Activated CD4-positive, alpha-beta memory T cell treated with anti-CD3 and anti-CD28 coated beads for 36 hours (primary cell): ENCODE data around the gene ECM2. TPM values are rescaled to one million over a fixed set of nuclear protein-coding genes. Genes with fewer than 3 reads are reported as not detected.

Experiments used
- CTCF ChIA-PET: fragments of 350-600 bp; sonication (Branson Sonifier 250); formaldehyde crosslinking; loops from one replicate; lab custom pipeline; 2021; ENCODE audit warnings: antibody characterized with exemption, inconsistent platforms; lab: Charles Lee
- POLR2A ChIA-PET: fragments of 350-600 bp; sonication (Branson Sonifier 250); formaldehyde crosslinking; loops from one replicate; lab custom pipeline; 2021; ENCODE audit warnings: antibody characterized with exemption; lab: Charles Lee
- DNase-seq: peaks from one replicate; pipeline ENCODE4 v3.0.0-alpha.2; 2020
- H3K27ac Mint-ChIP-seq: one replicate; pipeline ENCODE4 v1.8.0; 2021; ENCODE audit warnings: mixed read lengths
- H3K27me3 Mint-ChIP-seq: one replicate; pipeline ENCODE4 v1.8.0; 2021; ENCODE audit warnings: mixed read lengths
- H3K36me3 Mint-ChIP-seq: one replicate; pipeline ENCODE4 v1.8.0; 2021; ENCODE audit warnings: mixed read lengths
- H3K4me1 Mint-ChIP-seq: one replicate; pipeline ENCODE4 v1.8.0; 2021; ENCODE audit warnings: low read depth, mixed read lengths
- H3K4me3 Mint-ChIP-seq: one replicate; pipeline ENCODE4 v1.8.0; 2021; ENCODE audit warnings: mild to moderate bottlenecking, mixed read lengths
- H3K9me3 Mint-ChIP-seq: one replicate; pipeline ENCODE4 v1.8.0; 2021; ENCODE audit warnings: mixed read lengths
- intact Hi-C: fragments of 100-400 bp; cut with micrococcal nuclease; formaldehyde crosslinking; loops from one replicate; pipeline ENCODE4 v1.15.1; 2023
- total RNA-seq, 2 experiments: library from RNA; stranded (reverse); gene quantifications; one replicate each; pipeline ENCODE4 v1.2.3, GENCODE V29; 2021

Gene ECM2
- total RNA-seq, 2 experiments from 2014 or later, result not detected

DNA sequence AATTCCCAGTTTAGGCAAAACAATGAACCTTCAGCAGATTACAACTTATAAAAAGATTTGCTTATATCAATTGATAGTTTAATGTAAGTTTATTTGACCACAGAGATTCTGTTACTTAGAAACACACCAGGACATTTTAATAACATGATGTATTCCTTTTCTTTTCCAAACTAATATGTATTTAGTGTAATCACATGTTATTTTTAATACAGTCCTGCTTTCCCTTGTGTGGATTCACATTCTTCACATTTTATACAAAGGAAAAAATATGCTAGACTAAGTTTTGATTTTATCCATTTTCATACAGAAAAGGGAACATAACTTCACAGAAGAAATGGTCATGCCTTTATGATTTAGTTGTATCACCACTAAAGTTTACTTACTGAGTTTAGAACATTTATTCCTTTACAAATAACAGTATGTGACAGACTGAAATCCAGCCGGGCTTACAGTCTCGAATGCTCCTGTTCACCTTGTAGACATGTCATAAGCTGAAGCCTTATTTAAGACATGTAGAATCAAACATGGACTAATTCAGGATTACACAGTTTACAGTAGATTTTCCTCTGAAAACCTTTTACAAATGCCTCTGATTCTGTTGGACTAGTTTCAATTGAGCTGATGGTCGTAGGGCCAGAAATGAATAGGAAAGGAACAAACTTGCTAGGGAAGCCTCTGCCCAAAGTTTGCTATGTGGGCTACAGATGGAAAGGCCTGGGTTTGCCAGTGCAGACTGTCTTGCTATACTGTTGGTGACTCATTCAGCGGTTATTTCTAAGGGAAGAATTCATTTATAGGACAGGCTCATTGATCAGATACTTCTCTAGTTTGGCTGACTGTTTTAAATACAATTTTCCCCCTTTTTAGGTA, 46.9 kb downstream of the ECM2 start:
- Mint-ChIP-seq H3K4me3 (no peak overlapping the region), H3K27ac (no peak overlapping the region), H3K27me3 (no peaks in the 10 kb centered on the region), H3K9me3 (no peaks in the 10 kb centered on the region), H3K36me3 (no peaks in the 10 kb centered on the region), H3K4me1 (no peaks in the 10 kb centered on the region)
- intact Hi-C loops, result no loop called here
- ChIA-PET POLR2A (no interaction called here), CTCF (no interaction called here)
- DNase-seq, result no peak

DNA sequence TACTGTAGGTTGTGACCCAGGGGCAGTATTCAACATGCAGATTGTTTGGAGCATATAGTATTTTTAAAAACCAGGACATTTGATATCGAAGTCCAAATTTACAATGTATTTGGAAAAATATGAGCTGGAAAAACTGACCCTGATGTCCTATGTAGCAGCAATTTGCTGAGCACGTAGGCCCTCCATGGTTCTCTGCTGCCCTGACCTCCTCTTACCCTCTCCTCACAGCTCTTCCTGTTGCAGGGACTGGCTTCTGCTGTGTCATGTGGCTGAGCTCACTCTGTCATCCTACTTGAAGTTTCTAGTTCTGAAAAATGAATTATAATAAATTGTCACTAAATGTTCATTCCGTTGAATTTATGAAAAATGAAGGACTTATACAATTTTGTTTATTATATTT, 49.4 kb downstream of the ECM2 start:
- CTCF ChIA-PET, result no interaction called here
- no peaks in the 10 kb centered on the region for H3K27me3 Mint-ChIP-seq
- POLR2A ChIA-PET, result no interaction called here

DNA sequence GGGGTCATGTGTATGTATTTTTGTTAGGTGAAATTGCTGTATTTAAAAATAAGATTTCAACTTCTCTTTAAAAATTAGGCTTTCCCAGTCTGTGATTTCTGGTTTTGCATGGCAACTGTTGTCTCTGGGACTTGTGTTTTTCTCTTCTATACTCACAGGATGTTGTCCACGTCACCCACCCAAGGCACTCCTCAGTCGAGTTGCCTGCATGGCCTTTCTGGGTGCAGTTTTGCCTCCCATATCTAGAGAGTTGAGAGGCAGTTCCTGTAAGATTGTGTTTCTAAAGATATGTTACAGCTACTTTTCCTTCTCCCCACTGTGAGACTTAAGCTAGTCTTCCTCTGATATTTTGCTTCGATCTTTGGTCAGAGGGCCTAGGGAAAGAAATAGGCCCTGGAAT, 51.2 kb downstream of the ECM2 start:
- H3K4me3 Mint-ChIP-seq, result no peak overlapping the region
- CTCF ChIA-PET, result no interaction called here
- H3K36me3 Mint-ChIP-seq, result no peaks in the 10 kb centered on the region
- intact Hi-C loops, result no loop called here
- no peak for DNase-seq
- H3K27ac Mint-ChIP-seq, result no peak overlapping the region
- H3K27me3 Mint-ChIP-seq, result no peaks in the 10 kb centered on the region
- H3K9me3 Mint-ChIP-seq, result no peaks in the 10 kb centered on the region
- POLR2A ChIA-PET, result no interaction called here
- H3K4me1 Mint-ChIP-seq, result peaks cover 5% of the 10 kb centered on the region

More for the DNA sequence above, 49.4 kb downstream of the ECM2 start:
- intact Hi-C loops, result no loop called here
- no peak overlapping the region for H3K4me3 Mint-ChIP-seq
- no peaks in the 10 kb centered on the region for H3K9me3 Mint-ChIP-seq
- no peak for DNase-seq
- no peaks in the 10 kb centered on the region for H3K4me1 Mint-ChIP-seq
- H3K27ac Mint-ChIP-seq, result no peak overlapping the region
- H3K36me3 Mint-ChIP-seq, result no peaks in the 10 kb centered on the region

DNA sequence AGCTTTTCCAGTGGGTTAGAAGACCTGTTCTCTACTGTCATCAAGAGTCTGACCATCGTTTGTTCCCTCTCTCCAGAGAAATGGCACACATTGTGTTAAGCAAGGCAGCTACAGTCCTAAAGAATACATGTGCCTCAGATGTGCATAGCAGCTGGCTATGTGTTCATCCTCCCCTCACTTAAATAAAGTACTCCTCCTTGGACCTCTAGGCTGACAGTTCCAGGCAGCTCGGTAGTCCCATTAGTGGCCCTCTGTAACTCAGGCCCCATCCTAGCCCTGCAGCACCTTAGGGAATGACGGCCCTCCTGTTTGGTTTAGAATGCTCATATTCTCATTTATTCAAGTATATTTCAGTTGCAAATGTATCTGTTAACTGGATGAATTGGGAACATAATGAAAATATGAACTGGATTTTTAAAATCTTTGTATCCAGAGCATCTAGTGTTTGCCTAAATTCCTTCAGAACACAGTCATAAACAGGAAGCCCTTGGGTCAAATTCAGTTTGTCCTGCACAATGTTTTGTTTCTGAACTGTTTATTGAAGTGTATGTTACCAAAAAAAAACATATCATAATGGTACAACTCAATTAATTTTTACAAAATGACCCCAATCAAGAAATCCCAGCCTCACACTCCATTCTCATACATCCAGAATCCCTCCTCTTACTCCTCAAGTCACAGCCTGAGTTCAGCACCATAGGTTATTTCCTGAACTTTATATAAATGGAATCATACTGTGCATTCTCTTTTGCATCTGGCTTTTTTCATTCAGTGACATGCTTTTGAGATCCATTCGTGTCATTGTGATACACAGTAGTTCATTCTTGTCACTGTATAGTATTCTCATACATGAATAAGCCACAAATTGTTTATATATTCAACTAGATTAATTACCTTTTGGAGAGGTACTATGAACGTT, 51.9 kb downstream of the ECM2 start:
- no peak for DNase-seq
- intact Hi-C loops, result no loop called here
- CTCF ChIA-PET, result no interaction called here
- Mint-ChIP-seq H3K27ac (no peak overlapping the region), H3K36me3 (no peaks in the 10 kb centered on the region), H3K27me3 (no peaks in the 10 kb centered on the region), H3K9me3 (no peaks in the 10 kb centered on the region), H3K4me3 (no peak overlapping the region), H3K4me1 (peaks cover 5% of the 10 kb centered on the region)
- POLR2A ChIA-PET, result no interaction called here

DNA sequence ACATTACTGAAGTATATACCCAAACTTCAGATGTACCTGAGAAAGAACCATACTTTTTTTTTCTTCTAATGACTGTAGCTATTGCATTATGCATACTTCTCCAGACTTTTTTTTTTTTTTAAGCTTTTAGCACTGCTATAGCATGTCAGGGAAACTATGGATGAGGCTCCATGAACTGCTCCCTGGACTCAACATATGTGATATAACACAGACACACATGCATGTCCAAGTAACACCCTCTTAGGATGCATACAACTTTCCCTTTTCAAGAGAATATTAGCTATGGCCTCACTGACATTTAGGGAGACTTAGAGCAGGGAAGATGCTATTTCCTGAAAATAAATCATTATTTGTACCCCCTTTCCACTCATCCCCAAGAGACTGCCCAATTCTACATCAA, 53.0 kb downstream of the ECM2 start:
- POLR2A ChIA-PET, result interaction anchor here (0.6 kb wide), 1 partner anchor 169 kb away, joined by 3 read pairs; no protein-coding TSS in a partner anchor
- Mint-ChIP-seq H3K4me1 (peaks cover 5% of the 10 kb centered on the region), H3K4me3 (no peak overlapping the region), H3K9me3 (no peaks in the 10 kb centered on the region), H3K27me3 (no peaks in the 10 kb centered on the region), H3K36me3 (no peaks in the 10 kb centered on the region), H3K27ac (no peak overlapping the region)
- intact Hi-C loops, result no loop called here
- CTCF ChIA-PET, result no interaction called here
- no peak for DNase-seq

DNA sequence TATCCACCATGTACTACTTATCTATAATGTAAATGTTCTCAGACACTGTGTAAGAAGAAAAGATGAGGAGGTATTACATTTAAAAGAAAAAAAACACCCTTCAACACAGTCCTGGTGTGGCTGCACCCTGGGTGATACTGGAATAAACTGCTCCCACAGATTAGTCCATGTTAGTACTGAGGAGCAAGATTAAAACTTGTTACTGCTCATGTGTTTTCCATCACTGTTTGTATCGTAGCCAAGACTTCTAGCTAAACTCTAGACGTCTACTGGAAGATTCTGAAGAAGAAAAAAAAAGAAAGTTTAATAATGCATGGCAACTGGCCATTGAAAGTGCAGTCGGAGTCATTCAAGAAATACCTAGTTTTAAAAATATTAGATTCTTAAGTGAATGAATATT, 53.5 kb downstream of the ECM2 start, which contains the start of gene ASPN:
Gene ASPN, minus strand, starts transcription at position 178 of the 400 bp plus-strand sequence.
- Mint-ChIP-seq H3K4me3 (no peak within 1 kb of the TSS), H3K36me3 (no peaks in the 10 kb centered on the region), H3K9me3 (no peaks in the 10 kb centered on the region), H3K4me1 (peaks cover 5% of the 10 kb centered on the region), H3K27ac (no peak within 1 kb of the TSS), H3K27me3 (no peaks in the 10 kb centered on the region)
- CTCF ChIA-PET, result no interaction called here
- intact Hi-C loops, result no loop called here
- POLR2A ChIA-PET, result interaction anchor here (0.6 kb wide), 1 partner anchor 168 kb away, joined by 3 read pairs; no protein-coding TSS in a partner anchor
- DNase-seq, result no peak

DNA sequence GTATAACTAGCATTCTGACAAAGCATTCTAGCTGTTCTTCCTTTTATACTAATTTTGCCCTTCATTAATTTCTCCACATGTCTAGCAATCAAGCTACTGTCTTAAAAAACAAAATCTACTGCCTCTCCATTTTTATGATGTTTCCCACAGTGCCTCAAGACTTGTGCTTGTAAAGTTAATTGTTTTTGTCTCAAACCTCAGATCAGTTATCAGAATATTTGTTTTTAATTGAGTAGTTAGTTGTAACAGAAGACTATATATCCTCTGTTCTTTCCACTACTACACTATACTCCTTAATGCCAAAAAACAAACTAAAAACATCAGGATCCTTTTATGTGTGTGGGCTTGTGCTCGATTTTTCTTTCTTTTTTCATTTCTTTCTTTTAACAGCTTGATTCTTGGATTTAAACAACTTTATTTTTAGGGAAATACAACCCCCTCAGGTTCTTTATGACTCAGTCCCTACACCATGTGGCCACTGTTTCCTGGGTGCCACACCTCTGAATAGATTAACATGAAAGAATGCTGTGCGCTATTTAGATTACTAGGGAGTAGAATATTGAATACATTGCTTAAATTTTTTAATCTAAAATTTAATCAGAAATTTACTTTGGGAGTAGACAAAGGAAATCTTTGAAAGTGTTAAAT, 54.7 kb downstream of the ECM2 start:
- Mint-ChIP-seq H3K36me3 (no peaks in the 10 kb centered on the region), H3K4me1 (peaks cover 5% of the 10 kb centered on the region), H3K27ac (no peak overlapping the region), H3K9me3 (no peaks in the 10 kb centered on the region), H3K4me3 (no peak overlapping the region), H3K27me3 (no peaks in the 10 kb centered on the region)
- no peak for DNase-seq
- ChIA-PET POLR2A (no interaction called here), CTCF (no interaction called here)
- intact Hi-C loops, result no loop called here

DNA sequence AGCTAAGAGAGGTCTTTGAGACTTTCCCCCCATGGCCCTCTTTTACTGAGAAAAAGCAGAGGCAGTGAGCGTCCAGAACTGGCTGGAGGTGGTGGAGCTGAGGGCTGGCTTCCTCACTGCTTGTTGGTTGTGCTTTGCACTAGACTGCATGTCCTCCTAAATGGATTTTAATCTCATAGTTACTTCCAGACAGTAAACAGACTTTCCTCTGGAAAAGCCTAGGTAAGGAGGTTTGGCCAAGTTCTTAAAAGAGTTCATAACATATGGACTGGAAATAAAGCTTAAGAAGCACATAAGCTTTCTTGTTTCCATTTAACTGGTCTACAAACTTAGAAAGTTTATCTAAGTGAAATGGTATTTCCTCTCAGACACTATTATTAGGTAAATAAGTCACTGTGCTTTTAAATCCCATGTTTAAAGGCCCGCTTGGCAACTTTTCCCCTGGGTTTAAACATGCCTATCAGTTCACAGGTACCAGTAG, 55.5 kb downstream of the ECM2 start:
- peaks cover 5% of the 10 kb centered on the region for H3K4me1 Mint-ChIP-seq
- no peak overlapping the region for H3K4me3 Mint-ChIP-seq
- intact Hi-C loops, result no loop called here
- DNase-seq, result no peak
- no peaks in the 10 kb centered on the region for H3K36me3 Mint-ChIP-seq
- no peaks in the 10 kb centered on the region for H3K9me3 Mint-ChIP-seq
- H3K27me3 Mint-ChIP-seq, result no peaks in the 10 kb centered on the region
- ChIA-PET POLR2A (no interaction called here), CTCF (no interaction called here)
- H3K27ac Mint-ChIP-seq, result no peak overlapping the region

DNA sequence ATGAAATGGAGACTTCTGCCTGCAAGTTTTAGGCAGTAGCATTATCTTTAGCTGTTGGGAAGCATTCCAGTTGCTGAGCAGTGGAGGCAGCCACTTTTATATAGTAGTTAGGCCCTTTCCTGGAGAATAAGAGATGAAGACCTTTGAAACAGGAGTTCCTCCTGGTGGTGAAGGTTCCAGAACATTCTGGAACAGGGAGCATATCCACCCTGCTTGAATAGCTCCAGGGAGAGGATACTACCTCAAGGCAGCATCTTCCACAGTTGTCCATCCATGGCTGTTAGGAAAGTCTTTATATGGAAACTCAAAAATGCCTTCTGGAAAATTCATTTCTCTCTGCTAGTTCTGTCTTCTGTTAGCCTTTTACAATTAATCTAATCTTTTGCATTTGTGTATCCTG, 56.4 kb downstream of the ECM2 start:
- H3K4me1 Mint-ChIP-seq, result peaks cover 5% of the 10 kb centered on the region
- POLR2A ChIA-PET, result no interaction called here
- no peaks in the 10 kb centered on the region for H3K9me3 Mint-ChIP-seq
- H3K4me3 Mint-ChIP-seq, result no peak overlapping the region
- CTCF ChIA-PET, result no interaction called here
- H3K27ac Mint-ChIP-seq, result no peak overlapping the region
- H3K36me3 Mint-ChIP-seq, result no peaks in the 10 kb centered on the region
- intact Hi-C loops, result no loop called here
- no peak for DNase-seq
- H3K27me3 Mint-ChIP-seq, result no peaks in the 10 kb centered on the region

DNA sequence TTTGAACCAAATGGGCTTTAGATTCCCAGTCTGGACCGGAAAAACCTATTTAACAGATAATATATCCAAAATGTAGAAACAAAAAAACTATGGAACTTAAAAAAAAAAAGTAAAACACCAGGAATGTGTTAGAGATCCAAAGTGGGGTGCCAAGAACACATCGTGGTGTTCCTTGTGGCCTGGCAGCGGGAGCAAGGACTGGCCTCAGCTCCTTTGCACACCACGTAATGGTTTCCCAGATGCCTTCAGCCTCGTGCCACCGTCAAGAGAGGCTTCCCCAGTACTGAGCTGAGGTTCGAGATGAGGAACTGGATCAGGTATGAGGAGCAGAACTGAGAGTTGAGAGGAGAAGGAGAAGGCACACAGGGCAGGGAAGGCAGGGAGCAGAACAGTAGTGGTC, 57.0 kb downstream of the ECM2 start:
- H3K27ac Mint-ChIP-seq, result no peak overlapping the region
- H3K27me3 Mint-ChIP-seq, result no peaks in the 10 kb centered on the region
- intact Hi-C loops, result no loop called here
- H3K9me3 Mint-ChIP-seq, result no peaks in the 10 kb centered on the region
- H3K4me1 Mint-ChIP-seq, result peaks cover 5% of the 10 kb centered on the region
- ChIA-PET POLR2A (no interaction called here), CTCF (no interaction called here)
- H3K4me3 Mint-ChIP-seq, result no peak overlapping the region
- no peaks in the 10 kb centered on the region for H3K36me3 Mint-ChIP-seq
- DNase-seq, result no peak

DNA sequence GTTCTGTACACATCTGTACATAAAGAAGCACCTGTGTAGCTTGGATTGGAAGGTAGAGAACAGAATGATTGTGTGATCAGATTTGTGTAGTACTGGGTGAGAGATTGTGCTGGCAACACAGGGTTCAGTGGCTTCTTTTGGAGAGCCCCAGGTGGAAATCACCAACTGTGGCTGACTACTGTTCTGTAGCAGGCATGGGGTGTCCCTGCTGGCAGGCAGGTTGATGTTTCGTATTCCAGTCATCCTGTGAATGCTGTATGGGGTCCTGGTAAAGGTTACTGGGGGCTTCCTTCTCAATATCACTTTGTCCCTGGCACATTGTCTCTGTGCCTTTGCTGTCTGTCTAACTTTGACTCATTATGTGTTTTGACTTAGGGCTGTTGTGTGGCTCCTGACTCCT, 58.8 kb downstream of the ECM2 start:
- no peaks in the 10 kb centered on the region for H3K9me3 Mint-ChIP-seq
- no peaks in the 10 kb centered on the region for H3K36me3 Mint-ChIP-seq
- peaks cover 5% of the 10 kb centered on the region for H3K4me1 Mint-ChIP-seq
- no peaks in the 10 kb centered on the region for H3K27me3 Mint-ChIP-seq
- ChIA-PET CTCF (no interaction called here), POLR2A (no interaction called here)
- no peak for DNase-seq
- no peak overlapping the region for H3K4me3 Mint-ChIP-seq
- intact Hi-C loops, result no loop called here
- H3K27ac Mint-ChIP-seq, result no peak overlapping the region

DNA sequence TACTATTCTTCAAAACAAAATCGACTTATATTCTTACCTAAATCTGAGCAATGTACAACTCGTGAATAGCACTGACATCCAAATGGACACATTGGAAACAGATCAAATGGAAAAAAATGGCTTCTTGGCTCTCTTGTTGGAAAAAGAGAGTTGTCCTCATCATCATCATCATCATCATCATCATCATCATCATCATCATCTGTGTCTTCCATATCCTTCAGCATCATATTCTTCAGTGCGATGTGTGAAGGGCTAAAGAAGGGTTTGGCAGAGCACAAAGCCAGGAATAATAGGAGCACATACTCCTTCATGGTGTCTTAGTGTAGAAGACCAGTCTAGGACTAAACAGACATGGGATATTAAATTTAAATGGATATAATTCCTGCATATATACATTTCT, 61.2 kb downstream of the ECM2 start:
- H3K27ac Mint-ChIP-seq, result no peak overlapping the region
- H3K4me1 Mint-ChIP-seq, result no peaks in the 10 kb centered on the region
- ChIA-PET POLR2A (no interaction called here), CTCF (no interaction called here)
- H3K36me3 Mint-ChIP-seq, result no peaks in the 10 kb centered on the region
- H3K9me3 Mint-ChIP-seq, result no peaks in the 10 kb centered on the region
- no peak for DNase-seq
- H3K27me3 Mint-ChIP-seq, result no peaks in the 10 kb centered on the region
- intact Hi-C loops, result no loop called here
- no peak overlapping the region for H3K4me3 Mint-ChIP-seq
